SU-DHL-6 (cell line): ENCODE data around the gene NPC1.

Source experiments
- H2AFZ ChIP-seq: fragments of 200-600 bp; sonication (generic); 2 replicates; pipeline ENCODE4 v1.6.1; 2014; ENCODE audit warnings: low read depth, mild to moderate bottlenecking, moderate library complexity, mixed read lengths, antibody characterized with exemption, low read length; ENCODE audit not compliant: severe bottlenecking
- H3F3A ChIP-seq: fragments of 200-600 bp; shearing (Covaris generic); 2 replicates; pipeline ENCODE4 v1.6.0; 2016; ENCODE audit warnings: antibody characterized with exemption, mild to moderate bottlenecking; ENCODE audit not compliant: insufficient read depth
- H3K27ac ChIP-seq: fragments of 200-600 bp; sonication (generic); 2 replicates; pipeline ENCODE4 v1.5.1; 2016; ENCODE audit warnings: low read depth, mild to moderate bottlenecking, low read length, moderate library complexity, mixed read lengths
- H3K27me3 ChIP-seq: fragments of 200-600 bp; sonication (generic), shearing (Covaris generic); 2 replicates; pipeline ENCODE4 v1.6.0; 2014; ENCODE audit warnings: mild to moderate bottlenecking, low read length
- H3K36me3 ChIP-seq: fragments of 200-600 bp; sonication (generic); 2 replicates; pipeline ENCODE4 v1.6.1; 2014; ENCODE audit warnings: mild to moderate bottlenecking, low read length, mixed read lengths
- H3K4me2 ChIP-seq: fragments of 300-600, 200-600 bp; shearing (Covaris generic), sonication (generic); 2 replicates; pipeline ENCODE4 v1.6.0; 2014; ENCODE audit warnings: low read length, low read depth, mild to moderate bottlenecking; ENCODE audit not compliant: poor library complexity, severe bottlenecking
- H3K4me3 ChIP-seq: fragments of 200-600 bp; sonication (generic); 2 replicates; pipeline ENCODE4 v1.5.1; 2014; ENCODE audit warnings: antibody characterized with exemption, low read length, mild to moderate bottlenecking, mixed read lengths; ENCODE audit not compliant: insufficient read depth, poor library complexity, severe bottlenecking
- H3K79me2 ChIP-seq: fragments of 200-600 bp; sonication (generic); 2 replicates; pipeline ENCODE4 v1.6.1; 2014; ENCODE audit warnings: mild to moderate bottlenecking, low read length, moderate library complexity; ENCODE audit not compliant: insufficient read depth
- H3K9ac ChIP-seq: fragments of 200-600 bp; sonication (generic); 2 replicates; pipeline ENCODE4 v1.7.0; 2014; ENCODE audit warnings: mild to moderate bottlenecking, low read length
- H3K9me2 ChIP-seq: fragments of 200-600 bp; sonication (generic); replicated peaks from 2 replicates; pipeline ENCODE4 v1.6.1; 2014; ENCODE audit warnings: low read length; ENCODE audit not compliant: insufficient read depth
- H3K9me3 ChIP-seq: fragments of 200-600 bp; sonication (generic); 2 replicates; pipeline ENCODE4 v1.6.1; 2014; ENCODE audit warnings: low read length, mixed read lengths; ENCODE audit not compliant: insufficient read depth
- H4K20me1 ChIP-seq: fragments of 200-600 bp; sonication (generic); 2 replicates; pipeline ENCODE4 v1.6.1; 2014; ENCODE audit warnings: low read depth, mild to moderate bottlenecking, antibody characterized with exemption, low read length, moderate library complexity, mixed read lengths
- CTCF ChIP-seq: fragments of 200-600 bp; sonication (generic); IDR thresholded peaks from one replicate; pipeline ENCODE4 v1.5.1; 2017; ENCODE audit warnings: antibody characterized with exemption, mild to moderate bottlenecking, low read length, moderate library complexity; ENCODE audit not compliant: insufficient read depth, poor library complexity, severe bottlenecking
- EZH2phosphoT487 ChIP-seq: fragments of 200-600 bp; sonication (generic), shearing (Covaris generic); conservative IDR thresholded peaks from 2 replicates; pipeline ENCODE4 v1.6.1; 2018; ENCODE audit warnings: mild to moderate bottlenecking, antibody characterized with exemption, low read length, moderate library complexity, mixed read lengths

Gene NPC1

GRCh38 chr18:23540867-23541266, 45.4 kb downstream of the NPC1 start:
- Histone ChIP-seq H3K27ac (no peak overlapping the region), H3K27me3 (no peaks in the 10 kb centered on the region), H3K4me3 (no peak overlapping the region), H3K9me3 (no peaks in the 10 kb centered on the region), H3K36me3 (peaks cover 18% of the 10 kb centered on the region; the same call in 1 of the 2 replicates), H2AFZ (no peak overlapping the region), H3K9ac (no peak overlapping the region), H3K4me2 (no peak overlapping the region), H3K79me2 (no peaks in the 10 kb centered on the region), H4K20me1 (no peaks in the 10 kb centered on the region), H3K9me2 (no peaks in the 10 kb centered on the region), H3F3A (no peaks in the 10 kb centered on the region)
- TF ChIP-seq CTCF, result no peak
- no peak for TF ChIP-seq EZH2phosphoT487

- H4K20me1 ChIP-seq, result no peaks in the 10 kb centered on the region
- no peak overlapping the region for H3K9ac ChIP-seq
- H3K79me2 ChIP-seq, result no peaks in the 10 kb centered on the region
- no peaks in the 10 kb centered on the region for H3K9me3 ChIP-seq
- no peak overlapping the region for H3K4me3 ChIP-seq
- no peaks in the 10 kb centered on the region for H3K27me3 ChIP-seq
- no peak overlapping the region for H3K27ac ChIP-seq
- no peak overlapping the region for H3K4me2 ChIP-seq
- peaks cover 22% of the 10 kb centered on the region; the same call in 1 of the 2 replicates for H3K36me3 ChIP-seq
- H3F3A ChIP-seq, result no peaks in the 10 kb centered on the region
- no peaks in the 10 kb centered on the region for H3K9me2 ChIP-seq
- no peak for TF ChIP-seq EZH2phosphoT487
- TF ChIP-seq CTCF, result no peak
- H2AFZ ChIP-seq, result no peak overlapping the region
Observed at GRCh38 chr18:23539911-23540525, 46.3 kb downstream of the NPC1 start.

GRCh38 chr18:23539296-23539695, 47.0 kb downstream of the NPC1 start:
- Histone ChIP-seq H3K27me3 (no peaks in the 10 kb centered on the region), H3F3A (no peaks in the 10 kb centered on the region), H3K9me3 (no peaks in the 10 kb centered on the region), H2AFZ (no peak overlapping the region), H3K4me2 (no peak overlapping the region), H3K36me3 (peaks cover 21% of the 10 kb centered on the region; the same call in 1 of the 2 replicates), H3K9ac (no peak overlapping the region), H4K20me1 (no peaks in the 10 kb centered on the region), H3K79me2 (no peaks in the 10 kb centered on the region), H3K27ac (no peak overlapping the region), H3K4me3 (no peak overlapping the region), H3K9me2 (no peaks in the 10 kb centered on the region)
- TF ChIP-seq EZH2phosphoT487 (no peak), CTCF (no peak)
